ENCODE results near the gene RSU1. TPM values are rescaled to one million over a fixed set of nuclear protein-coding genes. Genes with fewer than 3 reads are reported as not detected.

Gene RSU1
- total RNA-seq, 1 donor from 2014 or later = 78.7 TPM

- no peak for DNase-seq (ENCODE audit: low spot score)
Measured at GRCh38 chr10:16602104-16602775, 215.0 kb downstream of the RSU1 start.

DNA sequence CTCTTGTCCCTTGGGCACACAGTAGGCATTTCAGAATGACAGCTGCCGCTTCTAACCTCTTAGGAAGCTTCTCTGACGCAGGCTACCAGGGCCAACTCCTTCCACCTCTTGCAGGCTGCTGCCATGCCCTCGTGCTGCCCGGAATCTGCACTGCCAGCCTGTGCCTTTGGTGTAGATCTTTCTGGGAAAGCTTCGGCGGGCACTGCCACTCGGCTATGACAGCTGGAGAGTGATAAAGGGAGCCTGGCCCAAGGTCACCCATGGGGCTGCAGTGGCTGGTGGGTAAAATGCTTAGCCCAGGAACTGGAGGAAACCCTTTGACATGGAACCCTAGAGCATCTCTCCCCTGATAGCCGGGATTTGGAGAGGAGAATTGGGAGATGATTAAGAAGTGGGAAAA, 217.6 kb downstream of the RSU1 start:
- no peak for DNase-seq (ENCODE audit: low spot score)

GRCh38 chr10:16597656-16598055, 219.6 kb downstream of the RSU1 start:
- no peak for DNase-seq (ENCODE audit: low spot score)

DNA sequence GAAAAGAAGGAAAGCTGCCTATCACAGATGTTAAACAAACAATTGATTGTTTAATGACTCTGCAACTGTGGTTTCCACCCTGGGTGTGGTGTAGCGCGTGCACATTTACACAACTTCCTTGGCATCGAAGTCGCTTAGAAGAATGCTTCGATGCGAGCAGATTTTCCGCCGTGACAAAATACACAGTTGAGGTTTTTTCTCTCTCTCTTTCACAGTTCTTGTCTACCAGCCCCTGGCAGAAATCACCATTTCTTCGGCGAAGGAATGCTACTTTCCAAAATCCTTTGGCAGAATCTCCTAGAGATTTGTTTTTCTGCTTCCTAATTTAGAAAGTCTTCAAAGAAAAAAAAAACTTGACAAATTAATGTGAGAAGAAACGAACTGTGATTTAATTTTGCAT, 224.8 kb downstream of the RSU1 start:
- DNase-seq (ENCODE audit: low spot score) = no peak

- DNase-seq (ENCODE audit: low spot score) = no peak
Measured at GRCh38 chr10:16586358-16587138, 230.7 kb downstream of the RSU1 start.

DNA sequence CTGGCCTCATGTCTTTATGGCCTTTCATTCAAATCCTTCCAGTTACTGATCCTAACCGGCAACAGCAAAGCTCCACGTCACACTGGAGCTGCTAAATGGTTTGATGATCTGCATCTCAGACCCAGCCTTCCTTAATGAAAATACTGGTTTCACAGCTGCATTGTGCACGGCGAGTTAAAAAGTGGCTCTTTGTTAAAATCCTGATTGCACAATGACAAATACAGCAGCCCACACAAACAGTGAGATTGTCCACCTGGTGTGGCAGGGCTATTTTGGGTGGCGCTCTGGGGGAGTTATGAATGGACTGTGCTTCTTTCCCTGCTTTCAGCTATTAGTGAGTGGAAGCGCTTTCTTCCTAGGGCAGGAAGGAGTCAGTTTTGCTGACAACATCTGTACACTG, 232.1 kb downstream of the RSU1 start:
- no peak for DNase-seq (ENCODE audit: low spot score)

- DNase-seq (ENCODE audit: low spot score) = no peak
Measured at GRCh38 chr10:16583382-16583781, 233.8 kb downstream of the RSU1 start.

- no peak for DNase-seq (ENCODE audit: low spot score)
Measured at GRCh38 chr10:16581202-16581601, 236.0 kb downstream of the RSU1 start.

DNA sequence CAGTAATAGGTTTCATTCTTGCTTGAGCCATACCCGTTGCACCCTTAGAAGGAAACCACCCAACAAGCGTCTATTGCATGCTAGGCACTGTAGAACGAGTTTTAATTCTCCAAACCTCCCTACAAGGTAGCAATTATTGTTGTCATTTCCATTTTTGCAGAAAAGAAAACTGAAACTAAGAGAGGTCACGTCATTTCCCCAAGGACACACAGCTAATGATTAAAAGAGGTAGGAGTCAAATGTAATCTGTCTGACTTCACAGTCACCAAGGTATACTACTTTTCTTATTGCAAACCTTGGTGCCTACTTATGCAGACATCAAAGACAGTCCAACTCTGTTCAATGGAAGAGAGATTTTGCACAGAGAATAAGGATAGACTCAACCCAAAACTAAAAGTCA, 246.5 kb downstream of the RSU1 start:
- DNase-seq (ENCODE audit: low spot score) = no peak

GRCh38 chr10:16566202-16566805, 250.9 kb downstream of the RSU1 start:
- DNase-seq (ENCODE audit: low spot score) = no peak

GRCh38 chr10:16565604-16566003, 251.6 kb downstream of the RSU1 start:
- DNase-seq (ENCODE audit: low spot score) = no peak

GRCh38 chr10:16562891-16563290, 254.3 kb downstream of the RSU1 start:
- DNase-seq (ENCODE audit: low spot score) = no peak

- DNase-seq (ENCODE audit: low spot score) = no peak
Measured at GRCh38 chr10:16559236-16559773, 257.9 kb downstream of the RSU1 start.

DNA sequence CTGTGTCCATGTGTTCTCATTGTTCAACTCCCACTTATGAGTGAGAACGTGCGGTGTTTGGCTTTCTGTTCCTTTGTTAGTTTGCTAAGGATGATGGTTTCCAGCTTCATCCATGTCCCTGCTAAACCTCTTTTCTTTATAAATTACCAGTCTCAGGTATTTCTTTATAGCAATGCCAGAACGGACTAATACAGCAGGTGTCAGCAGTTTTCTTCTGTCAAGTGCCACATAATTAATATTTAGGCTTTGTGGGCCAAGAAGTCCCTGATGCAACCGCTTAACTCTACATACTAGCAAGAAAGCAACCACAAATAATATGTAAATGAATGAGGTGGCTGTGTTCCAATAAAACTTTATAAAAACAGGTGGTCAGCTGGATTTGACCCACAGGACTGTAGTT, 269.3 kb downstream of the RSU1 start:
- DNase-seq (ENCODE audit: low spot score) = no peak

- DNase-seq (ENCODE audit: low spot score) = no peak
Measured at GRCh38 chr10:16545116-16545736, 272.0 kb downstream of the RSU1 start.

GRCh38 chr10:16544591-16544990, 272.6 kb downstream of the RSU1 start:
- DNase-seq (ENCODE audit: low spot score) = no peak

DNA sequence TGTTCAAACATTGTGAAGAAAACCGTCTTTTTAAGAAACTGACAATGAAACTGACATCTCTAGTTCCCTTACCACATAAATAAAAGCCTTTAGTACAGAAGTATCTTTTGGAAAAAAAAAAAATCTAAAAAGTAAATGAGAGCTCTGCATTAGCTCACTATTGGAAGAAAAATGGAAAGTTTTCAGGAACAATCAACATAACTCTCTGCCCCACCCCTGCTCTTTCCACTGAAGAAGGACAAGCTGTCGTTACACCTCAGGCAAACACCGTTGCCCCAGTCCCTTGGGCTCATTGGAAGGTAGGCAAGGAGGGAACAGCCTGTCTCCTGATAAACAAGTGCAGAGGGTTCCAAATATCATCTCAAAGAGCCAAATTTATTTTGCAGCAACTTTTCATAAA, 273.1 kb downstream of the RSU1 start:
- DNase-seq (ENCODE audit: low spot score) = no peak
